Activated CD4-positive, alpha-beta T cell treated with anti-CD3 and anti-CD28 coated beads, Interleukin-2, amount 10 ng/mL, durations not matched to agents 24 days and 14 days (primary cell): ENCODE data around the gene ATG2A. TPM values are rescaled to one million over a fixed set of nuclear protein-coding genes. Genes with fewer than 3 reads are reported as not detected.
A peak's percentile ranks its signal among the peaks of the same experiment; 100 is the strongest.

Experiments used
- DNase-seq: peaks from one replicate; pipeline ENCODE4 v3.0.0; 2022
- H3K27ac Mint-ChIP-seq: one replicate; pipeline ENCODE4 v1.8.0; 2022; ENCODE audit warnings: mild to moderate bottlenecking, mixed read lengths
- H3K27me3 Mint-ChIP-seq: one replicate; pipeline ENCODE4 v1.8.0; 2022; ENCODE audit warnings: mixed read lengths
- H3K36me3 Mint-ChIP-seq: one replicate; pipeline ENCODE4 v1.8.0; 2022; ENCODE audit warnings: low read depth, mild to moderate bottlenecking, mixed read lengths
- H3K4me1 Mint-ChIP-seq: one replicate; pipeline ENCODE4 v1.8.0; 2021; ENCODE audit warnings: mixed read lengths
- H3K4me3 Mint-ChIP-seq: one replicate; pipeline ENCODE4 v1.8.0; 2022; ENCODE audit warnings: mild to moderate bottlenecking, moderate library complexity, mixed read lengths
- H3K9me3 Mint-ChIP-seq: one replicate; pipeline ENCODE4 v1.8.0; 2021; ENCODE audit warnings: mixed read lengths
- intact Hi-C: fragments of 100-400 bp; cut with micrococcal nuclease; formaldehyde crosslinking; loops from one replicate; pipeline ENCODE4 v1.15.1; 2023
- total RNA-seq: library from RNA; stranded (reverse); gene quantifications from 2 replicates; pipeline ENCODE4 v1.2.3, GENCODE V29; 2022

The ATG2A gene
- total RNA-seq, 1 donor from 2014 or later, result 22.5 TPM

GRCh38 chr11:64918017-64918416 is 1.0 kb upstream of the ATG2A start:
- H3K9me3 Mint-ChIP-seq, result no peaks in the 10 kb centered on the region
- no peaks in the 10 kb centered on the region for H3K27me3 Mint-ChIP-seq
- intact Hi-C loops, result loop anchor here (5.0 kb wide), 1 partner anchor 54 kb away; the partner anchor contains the start of gene MAJIN
- peaks cover 5% of the 10 kb centered on the region for H3K36me3 Mint-ChIP-seq
- peaks cover 23% of the 10 kb centered on the region for H3K4me1 Mint-ChIP-seq
- H3K4me3 Mint-ChIP-seq, result peak overlapping the region; percentile 90
- DNase-seq, result no peak
- H3K27ac Mint-ChIP-seq, result peak overlapping the region; percentile 92

GRCh38 chr11:64917663-64917995 is 620 bp upstream of the ATG2A start:
- H3K27me3 Mint-ChIP-seq, result no peaks in the 10 kb centered on the region
- peaks cover 23% of the 10 kb centered on the region for H3K4me1 Mint-ChIP-seq
- H3K36me3 Mint-ChIP-seq, result peaks cover 6% of the 10 kb centered on the region
- intact Hi-C loops, result loop anchor here (1.0 to 5.0 kb wide), 7 partner anchors 39 to 205 kb away; partner anchors contain the start of genes ARL2, EHD1, FAU and MAJIN
- DNase-seq, result no peak
- H3K4me3 Mint-ChIP-seq, result peak overlapping the region; percentile 90
- peak overlapping the region; percentile 92 for H3K27ac Mint-ChIP-seq
- no peaks in the 10 kb centered on the region for H3K9me3 Mint-ChIP-seq

DNA sequence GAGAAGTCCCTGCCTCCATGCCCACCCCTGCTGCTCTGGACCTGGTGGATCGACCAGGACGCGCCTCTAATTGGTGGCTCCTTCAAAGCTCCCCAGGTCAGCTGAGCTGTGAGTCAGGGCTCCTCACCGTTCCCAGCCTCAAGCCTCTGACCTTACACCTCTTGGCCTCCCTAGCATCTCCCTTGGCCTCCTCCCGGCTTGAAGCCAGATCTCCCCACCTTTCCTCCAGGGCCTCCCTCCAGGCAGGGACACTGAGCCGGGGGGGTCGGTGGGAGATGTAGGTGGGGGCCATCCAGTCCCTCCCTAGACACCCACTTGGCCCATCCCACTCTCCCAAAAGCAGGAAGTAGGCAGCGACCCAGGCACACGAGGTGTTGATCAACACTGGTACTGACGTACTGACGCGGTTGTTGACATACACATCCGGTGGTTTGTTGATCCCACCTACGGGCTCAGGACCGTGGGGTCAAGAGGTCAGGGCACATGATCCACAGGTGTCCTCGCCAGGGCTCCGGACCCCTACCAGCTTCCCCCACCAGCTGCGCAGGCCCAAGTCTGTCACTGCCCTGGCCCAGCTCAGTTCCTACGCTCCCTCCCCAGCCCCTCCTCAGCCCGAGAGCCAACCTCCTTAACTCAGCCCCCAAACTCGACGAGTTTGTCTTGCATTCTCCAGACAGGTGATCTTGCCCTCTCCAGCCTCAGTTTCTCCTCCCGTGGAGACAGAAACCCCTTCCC is 802 bp downstream of the ATG2A start:
- intact Hi-C loops, result loop anchor here (2.0 to 5.0 kb wide), 4 partner anchors 37 to 137 kb away; partner anchors contain the start of genes EHD1, MAJIN, SAC3D1 and SF1
- Mint-ChIP-seq H3K4me1 (peaks cover 23% of the 10 kb centered on the region), H3K9me3 (no peaks in the 10 kb centered on the region), H3K27ac (peak overlapping the region; percentile 92), H3K36me3 (peaks cover 12% of the 10 kb centered on the region), H3K27me3 (no peaks in the 10 kb centered on the region), H3K4me3 (peak overlapping the region; percentile 90)
- peak; percentile 89 for DNase-seq

GRCh38 chr11:64915376-64915887 is 1.6 kb downstream of the ATG2A start:
- H3K36me3 Mint-ChIP-seq, result peaks cover 14% of the 10 kb centered on the region
- peaks cover 23% of the 10 kb centered on the region for H3K4me1 Mint-ChIP-seq
- DNase-seq, result no peak
- H3K27ac Mint-ChIP-seq, result peak overlapping the region; percentile 92
- H3K9me3 Mint-ChIP-seq, result no peaks in the 10 kb centered on the region
- peak overlapping the region; percentile 90 for H3K4me3 Mint-ChIP-seq
- intact Hi-C loops, result loop anchor here (5.0 kb wide), 1 partner anchor 57 kb away; the partner anchor contains the start of gene MAJIN
- no peaks in the 10 kb centered on the region for H3K27me3 Mint-ChIP-seq

GRCh38 chr11:64914123-64914522 is 2.9 kb downstream of the ATG2A start:
- DNase-seq, result no peak
- Mint-ChIP-seq H3K4me3 (no peak overlapping the region), H3K9me3 (no peaks in the 10 kb centered on the region), H3K36me3 (peaks cover 17% of the 10 kb centered on the region), H3K27me3 (no peaks in the 10 kb centered on the region), H3K4me1 (peaks cover 23% of the 10 kb centered on the region), H3K27ac (no peak overlapping the region)
- intact Hi-C loops, result no loop called here

GRCh38 chr11:64913171-64913727 is 3.8 kb downstream of the ATG2A start:
- Mint-ChIP-seq H3K36me3 (peaks cover 22% of the 10 kb centered on the region), H3K4me3 (no peak overlapping the region), H3K9me3 (no peaks in the 10 kb centered on the region), H3K4me1 (peaks cover 21% of the 10 kb centered on the region), H3K27ac (no peak overlapping the region), H3K27me3 (no peaks in the 10 kb centered on the region)
- DNase-seq, result no peak
- intact Hi-C loops, result no loop called here

DNA sequence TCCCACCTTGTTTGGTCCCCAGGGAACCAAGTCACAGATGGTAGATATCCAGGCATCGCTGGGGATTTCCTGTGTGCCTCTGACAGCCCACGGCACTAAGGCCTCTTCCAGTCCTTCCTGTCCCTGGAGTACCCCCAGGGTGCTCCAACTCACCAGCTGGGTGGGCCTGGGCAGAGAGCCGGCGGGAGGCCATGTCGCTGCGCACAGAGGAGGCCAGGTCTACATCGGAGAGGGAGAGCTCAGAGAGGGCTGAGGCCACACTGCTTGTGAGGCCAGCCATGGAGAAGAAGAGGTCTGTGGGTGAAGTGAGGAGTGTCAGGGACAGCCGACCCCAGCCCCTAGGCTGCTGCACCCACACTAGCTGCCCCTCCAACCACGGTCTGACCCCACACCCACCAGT is 5.3 kb downstream of the ATG2A start:
- Mint-ChIP-seq H3K27ac (peak overlapping the region; percentile 47), H3K4me3 (no peak overlapping the region), H3K36me3 (peaks cover 29% of the 10 kb centered on the region), H3K27me3 (no peaks in the 10 kb centered on the region), H3K4me1 (peaks cover 13% of the 10 kb centered on the region), H3K9me3 (no peaks in the 10 kb centered on the region)
- DNase-seq, result no peak
- intact Hi-C loops, result no loop called here

DNA sequence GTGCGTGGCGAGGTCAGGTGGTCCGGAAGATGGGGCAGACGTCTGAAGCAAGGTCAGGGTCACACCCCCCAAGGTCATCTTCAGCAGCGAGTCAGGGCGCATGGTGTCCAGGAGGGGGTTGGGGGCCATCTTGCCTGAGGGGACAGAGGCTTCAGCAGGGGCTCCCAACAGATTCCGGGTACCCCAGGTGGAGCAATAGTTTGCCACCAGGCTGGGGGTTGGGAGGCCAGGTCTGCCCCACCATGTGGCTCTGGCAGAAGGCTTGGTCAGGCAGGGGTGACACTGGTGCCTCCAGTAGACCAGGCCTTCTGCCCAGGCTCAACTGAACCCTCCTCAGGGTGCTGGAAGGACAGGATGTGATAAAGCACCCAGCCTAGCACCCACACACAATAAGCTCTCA is 5.9 kb downstream of the ATG2A start:
- Mint-ChIP-seq H3K27ac (no peak overlapping the region), H3K36me3 (peaks cover 30% of the 10 kb centered on the region), H3K27me3 (no peaks in the 10 kb centered on the region), H3K4me1 (peaks cover 8% of the 10 kb centered on the region), H3K9me3 (no peaks in the 10 kb centered on the region), H3K4me3 (no peak overlapping the region)
- no peak for DNase-seq
- intact Hi-C loops, result no loop called here

- peaks cover 3% of the 10 kb centered on the region for H3K4me1 Mint-ChIP-seq
- H3K27me3 Mint-ChIP-seq, result no peaks in the 10 kb centered on the region
- peaks cover 31% of the 10 kb centered on the region for H3K36me3 Mint-ChIP-seq
- no peak overlapping the region for H3K4me3 Mint-ChIP-seq
- intact Hi-C loops, result no loop called here
- H3K27ac Mint-ChIP-seq, result no peak overlapping the region
- H3K9me3 Mint-ChIP-seq, result no peaks in the 10 kb centered on the region
- no peak for DNase-seq
These were observed 6.4 kb downstream of the ATG2A start for GRCh38 chr11:64910451-64911093.

DNA sequence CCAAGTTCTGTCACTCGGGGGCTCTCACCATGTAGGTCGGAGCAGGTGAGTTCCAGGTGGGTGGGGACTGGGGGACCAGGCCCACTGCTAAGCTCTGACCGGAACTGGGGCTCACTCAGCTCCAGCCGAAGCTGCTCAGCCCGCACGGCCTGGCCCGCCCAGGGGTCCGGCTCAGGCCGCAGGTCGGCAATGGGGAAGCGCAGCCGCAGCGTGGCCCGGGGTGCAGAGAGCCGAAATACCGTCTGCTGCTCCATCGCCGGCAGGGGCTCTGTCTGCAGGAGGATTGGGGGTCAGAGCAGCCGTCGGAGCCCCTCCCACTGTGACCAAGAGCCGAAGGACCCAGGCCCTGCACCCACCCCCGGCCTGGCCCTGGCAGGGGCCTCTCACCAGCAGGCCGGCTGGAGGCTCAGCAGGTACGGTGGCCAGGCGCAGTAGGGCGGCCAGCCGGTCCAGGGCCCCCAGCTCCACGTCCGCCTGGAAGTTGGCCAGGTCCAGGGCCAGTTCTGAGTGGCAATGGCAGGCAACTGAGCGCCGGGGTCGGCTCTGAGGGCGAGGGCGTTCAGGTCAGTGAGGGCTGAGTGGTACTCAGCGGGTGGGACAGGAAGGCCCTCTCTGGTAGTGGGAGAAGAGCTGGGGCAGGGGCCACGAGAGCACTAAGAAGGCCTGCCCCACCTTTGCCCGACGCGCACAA is 7.2 kb downstream of the ATG2A start:
- Mint-ChIP-seq H3K9me3 (no peaks in the 10 kb centered on the region), H3K36me3 (peaks cover 37% of the 10 kb centered on the region), H3K4me1 (peaks cover 2% of the 10 kb centered on the region), H3K4me3 (no peak overlapping the region), H3K27ac (no peak overlapping the region), H3K27me3 (no peaks in the 10 kb centered on the region)
- intact Hi-C loops, result no loop called here
- no peak for DNase-seq

DNA sequence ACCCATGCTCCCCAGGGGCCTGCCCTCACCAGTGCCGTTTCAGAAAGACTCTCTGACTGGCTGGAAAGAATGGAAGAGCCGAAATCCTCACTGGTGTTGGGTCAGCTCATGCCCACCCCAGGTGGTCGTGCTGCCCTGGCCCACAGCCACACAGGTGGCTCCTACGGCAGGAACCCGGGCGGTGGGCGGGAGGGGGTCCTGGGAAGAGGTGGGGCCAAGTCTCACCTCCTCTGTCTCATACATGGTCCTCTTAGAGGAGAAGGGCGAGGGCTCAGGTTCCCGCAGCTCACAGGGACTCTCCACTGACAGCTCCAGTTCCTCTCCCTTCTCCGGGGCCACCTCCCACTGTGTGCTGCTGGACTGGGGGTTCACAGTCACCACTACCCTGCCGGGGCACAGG is 8.2 kb downstream of the ATG2A start:
- no peak overlapping the region for H3K4me3 Mint-ChIP-seq
- H3K4me1 Mint-ChIP-seq, result no peaks in the 10 kb centered on the region
- H3K9me3 Mint-ChIP-seq, result no peaks in the 10 kb centered on the region
- no peak for DNase-seq
- peaks cover 37% of the 10 kb centered on the region for H3K36me3 Mint-ChIP-seq
- no peaks in the 10 kb centered on the region for H3K27me3 Mint-ChIP-seq
- no peak overlapping the region for H3K27ac Mint-ChIP-seq
- intact Hi-C loops, result no loop called here

- intact Hi-C loops, result no loop called here
- Mint-ChIP-seq H3K36me3 (peaks cover 33% of the 10 kb centered on the region), H3K27me3 (no peaks in the 10 kb centered on the region), H3K9me3 (no peaks in the 10 kb centered on the region), H3K27ac (no peak overlapping the region), H3K4me1 (peaks cover 6% of the 10 kb centered on the region), H3K4me3 (no peak overlapping the region)
- DNase-seq, result no peak
These were observed 10.7 kb downstream of the ATG2A start for GRCh38 chr11:64906314-64906635.

DNA sequence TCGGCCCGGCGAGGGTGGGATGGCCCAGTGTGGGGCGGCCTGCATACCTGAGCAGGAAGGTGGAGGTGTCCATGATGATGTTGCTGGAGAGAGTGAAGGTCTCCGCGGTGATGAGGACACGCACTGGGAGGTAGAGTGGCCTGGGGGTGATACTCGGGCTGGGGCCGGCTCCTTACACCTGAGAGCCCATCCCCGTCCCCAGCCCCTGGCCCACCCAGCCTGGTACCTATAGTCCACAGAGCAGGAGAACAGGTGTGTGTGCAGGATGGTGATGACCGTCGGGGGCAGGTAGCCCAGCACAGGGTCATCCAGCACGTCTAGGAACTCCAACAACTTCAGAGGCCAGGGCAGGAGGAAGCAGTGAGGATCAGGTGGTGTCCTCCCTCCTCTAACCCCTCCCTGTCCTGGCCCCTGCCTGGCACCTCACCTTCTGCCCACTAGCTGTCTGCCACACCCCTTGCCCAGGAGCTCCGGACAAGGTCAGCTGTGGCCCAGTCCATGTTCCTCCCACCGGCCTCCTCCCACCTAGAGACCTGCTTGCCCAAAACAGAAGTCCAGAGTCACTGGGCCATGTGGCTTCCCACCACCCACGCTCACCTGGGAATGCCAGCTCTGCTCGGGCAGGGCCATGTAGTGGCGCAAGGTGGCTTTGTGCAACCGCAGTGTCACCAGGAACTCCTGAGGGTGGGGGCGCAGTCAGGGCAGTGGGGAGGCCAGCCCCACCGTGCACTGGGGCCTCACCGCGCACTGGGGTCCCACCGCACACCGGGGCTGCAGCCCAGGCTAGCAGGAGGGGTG is 11.3 kb downstream of the ATG2A start:
- no peak for DNase-seq
- intact Hi-C loops, result no loop called here
- H3K27me3 Mint-ChIP-seq, result no peaks in the 10 kb centered on the region
- H3K4me3 Mint-ChIP-seq, result no peak overlapping the region
- no peak overlapping the region for H3K27ac Mint-ChIP-seq
- H3K4me1 Mint-ChIP-seq, result peaks cover 6% of the 10 kb centered on the region
- H3K36me3 Mint-ChIP-seq, result peaks cover 32% of the 10 kb centered on the region
- H3K9me3 Mint-ChIP-seq, result no peaks in the 10 kb centered on the region
